ENCODE results near the gene ZNF280A.
"Not testable (repeated sequence)": the region's sequence is repeated elsewhere in the genome, so short reads cannot be mapped to it uniquely, and the experiment has no call there.

Gene ZNF280A

GRCh38 chr22:22513619-22514018 is 6.5 kb downstream of the ZNF280A start:
- no peak for DNase-seq (ENCODE audit: low read depth)

GRCh38 chr22:22512951-22513350 is 7.1 kb downstream of the ZNF280A start:
- DNase-seq (ENCODE audit: low read depth) = no peak

- DNase-seq (ENCODE audit: low read depth) = not testable (repeated sequence)
These were observed 9.2 kb downstream of the ZNF280A start for GRCh38 chr22:22510833-22511232.

GRCh38 chr22:22509912-22510311 is 10.2 kb downstream of the ZNF280A start:
- DNase-seq (ENCODE audit: low read depth) = not testable (repeated sequence)

- peak; percentile 63 for DNase-seq (ENCODE audit: low read depth)
These were observed 11.5 kb downstream of the ZNF280A start, which contains the start of gene ZNF280B for GRCh38 chr22:22508274-22509176. ZNF280B (minus strand) TSS chr22:22508742; CDS start chr22:22489398, 19,344 bp downstream.

- DNase-seq (ENCODE audit: low read depth) = no peak
These were observed 12.3 kb downstream of the ZNF280A start for GRCh38 chr22:22507743-22508273.

- no peak for DNase-seq (ENCODE audit: low read depth)
These were observed 13.3 kb downstream of the ZNF280A start for GRCh38 chr22:22506736-22507135.

- no peak for DNase-seq (ENCODE audit: low read depth)
These were observed 21.8 kb downstream of the ZNF280A start for GRCh38 chr22:22498267-22498666.

- not testable (repeated sequence) for DNase-seq (ENCODE audit: low read depth)
These were observed 28.5 kb downstream of the ZNF280A start for GRCh38 chr22:22491589-22491988.

GRCh38 chr22:22488736-22489135 is 31.3 kb downstream of the ZNF280A start:
- DNase-seq (ENCODE audit: low read depth) = no peak

GRCh38 chr22:22487869-22488597 is 32.0 kb downstream of the ZNF280A start:
- no peak for DNase-seq (ENCODE audit: low read depth)

- no peak for DNase-seq (ENCODE audit: low read depth)
These were observed 33.0 kb downstream of the ZNF280A start for GRCh38 chr22:22487059-22487458.

GRCh38 chr22:22486132-22486899 is 33.8 kb downstream of the ZNF280A start:
- DNase-seq (ENCODE audit: low read depth) = no peak

- no peak for DNase-seq (ENCODE audit: low read depth)
These were observed 34.5 kb downstream of the ZNF280A start for GRCh38 chr22:22485524-22485923.

- DNase-seq (ENCODE audit: low read depth) = no peak
These were observed 36.0 kb downstream of the ZNF280A start for GRCh38 chr22:22484023-22484422.

- DNase-seq (ENCODE audit: low read depth) = no peak
These were observed 39.1 kb downstream of the ZNF280A start for GRCh38 chr22:22480940-22481339.

- DNase-seq (ENCODE audit: low read depth) = no peak
These were observed 40.0 kb downstream of the ZNF280A start for GRCh38 chr22:22479999-22480532.

GRCh38 chr22:22479116-22479515 is 41.0 kb downstream of the ZNF280A start:
- no peak for DNase-seq (ENCODE audit: low read depth)

GRCh38 chr22:22478470-22478869 is 41.6 kb downstream of the ZNF280A start:
- no peak for DNase-seq (ENCODE audit: low read depth)

GRCh38 chr22:22474733-22475132 is 45.3 kb downstream of the ZNF280A start:
- no peak for DNase-seq (ENCODE audit: low read depth)

- DNase-seq (ENCODE audit: low read depth) = not testable (repeated sequence)
These were observed 49.0 kb downstream of the ZNF280A start for GRCh38 chr22:22471104-22471503.

- no peak for DNase-seq (ENCODE audit: low read depth)
These were observed 50.5 kb downstream of the ZNF280A start for GRCh38 chr22:22469527-22469926.
